COLO668 (cell line): ENCODE results near the gene FANCI.

ENCODE experiments used
- DNase-seq: peaks from one replicate; lab custom pipeline; 2025; ENCODE audit not compliant: unreplicated experiment; lab: John Stamatoyannopoulos, UW

FANCI gene

DNA sequence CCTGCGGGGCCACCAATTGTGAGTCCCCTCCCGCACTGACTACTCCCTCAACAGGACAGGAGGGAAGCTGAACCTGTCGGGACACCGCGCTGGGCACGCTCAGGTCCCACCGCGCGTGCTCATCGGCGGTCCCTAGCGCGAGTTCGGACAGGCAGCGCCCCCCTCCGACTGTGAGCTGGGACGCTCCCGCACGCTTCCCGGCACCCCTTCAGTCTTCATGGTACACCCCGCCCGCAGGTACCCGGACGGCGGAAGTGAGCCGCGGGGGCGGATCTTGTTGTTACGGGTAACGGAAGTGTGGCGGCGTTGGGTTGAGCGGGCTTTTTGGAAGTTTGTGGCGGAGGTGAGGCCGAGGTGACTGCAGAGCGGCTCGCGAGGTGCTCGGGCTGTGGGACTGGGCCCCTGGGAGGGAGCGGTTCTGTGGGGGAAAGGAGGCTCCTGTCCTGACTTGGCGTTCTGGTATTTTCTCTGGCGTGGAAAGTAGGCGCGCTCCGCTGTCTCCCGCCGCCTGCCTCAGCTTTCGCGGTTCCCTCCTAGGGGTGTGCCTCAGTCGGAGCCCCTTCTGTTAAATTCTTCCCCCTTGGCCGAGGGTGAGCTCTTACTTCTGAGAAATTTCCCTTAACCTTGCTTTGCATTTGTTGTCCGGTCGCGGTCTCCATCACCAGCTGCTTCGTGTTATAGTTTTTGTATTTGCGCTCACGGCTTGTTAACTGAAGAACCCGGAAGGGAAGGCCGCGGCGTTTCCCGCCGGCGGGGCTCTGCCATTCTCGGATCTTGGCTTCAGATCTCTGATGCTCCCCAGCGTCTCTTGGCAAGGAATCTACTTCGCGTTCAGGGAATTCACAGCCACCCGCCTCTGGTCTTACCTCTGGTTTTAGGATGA is at the start of gene FANCI:
Gene FANCI, plus strand, starts transcription at position 289 of the 883 bp plus-strand sequence. CDS start 3,669 bp downstream, outside the sequence.
- DNase-seq = peak; percentile 95

DNA sequence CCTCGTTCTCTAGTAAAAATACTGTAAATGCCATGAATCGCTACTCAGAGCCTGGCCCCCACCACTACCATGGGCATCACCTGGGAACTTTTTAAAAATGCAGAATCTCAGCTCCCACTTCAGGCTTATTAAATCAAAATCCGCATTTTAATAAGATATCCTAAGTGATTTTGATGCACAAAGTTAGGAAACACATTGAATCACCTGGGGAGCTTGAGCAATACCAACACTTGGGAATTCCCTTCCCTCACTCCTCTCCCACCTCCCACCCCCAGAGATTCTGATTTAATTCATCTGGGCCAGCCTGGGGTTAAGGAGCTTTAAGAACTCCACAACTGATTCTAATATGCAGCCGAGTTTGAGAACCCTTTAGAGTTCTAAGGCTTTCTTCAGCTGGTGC is 49.2 kb upstream of the FANCI start:
- no peak for DNase-seq

DNA sequence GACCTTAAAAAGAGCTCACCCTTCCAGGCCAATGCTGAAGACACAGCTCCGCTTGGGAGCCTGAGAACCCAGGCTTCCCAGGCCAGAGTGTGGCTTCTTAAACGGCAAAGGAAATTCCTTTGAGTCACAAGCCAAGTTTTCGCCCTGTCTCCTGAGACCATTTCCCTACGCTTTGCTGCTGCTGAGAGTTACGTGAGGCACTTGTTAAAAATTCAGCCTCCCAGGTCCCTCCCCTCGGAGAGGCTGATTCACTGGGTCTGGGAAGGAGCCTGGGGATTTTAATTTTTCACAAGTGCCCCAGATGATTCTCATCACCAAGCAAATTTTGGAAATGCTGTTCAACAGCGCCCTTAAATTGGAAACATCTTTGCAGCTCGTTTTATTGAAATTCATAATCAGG is 47.9 kb upstream of the FANCI start:
- DNase-seq = no peak

GRCh38 chr15:89196241-89196640 is 47.5 kb upstream of the FANCI start:
- no peak for DNase-seq

DNA sequence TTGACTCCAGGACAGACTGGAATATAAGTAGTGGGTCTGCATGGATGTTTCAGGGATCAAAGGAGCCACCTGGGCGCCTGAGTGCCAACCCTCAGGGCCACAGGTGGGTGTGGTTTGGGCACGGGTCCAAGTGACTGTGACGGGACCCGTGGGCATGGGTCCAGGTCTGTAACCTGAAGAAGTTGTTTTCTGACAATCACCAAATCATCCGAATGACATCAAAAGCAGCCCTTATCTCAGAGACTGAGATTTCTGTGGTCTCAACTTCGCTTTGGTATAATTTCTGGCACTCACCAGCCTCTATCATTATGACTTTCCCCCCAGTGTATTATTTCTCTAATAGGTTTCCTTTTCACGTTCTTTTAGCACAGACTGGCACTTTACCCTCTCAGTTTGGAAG is 46.8 kb upstream of the FANCI start:
- DNase-seq = peak; percentile 56

GRCh38 chr15:89197503-89197971 is 46.2 kb upstream of the FANCI start:
- no peak for DNase-seq

DNA sequence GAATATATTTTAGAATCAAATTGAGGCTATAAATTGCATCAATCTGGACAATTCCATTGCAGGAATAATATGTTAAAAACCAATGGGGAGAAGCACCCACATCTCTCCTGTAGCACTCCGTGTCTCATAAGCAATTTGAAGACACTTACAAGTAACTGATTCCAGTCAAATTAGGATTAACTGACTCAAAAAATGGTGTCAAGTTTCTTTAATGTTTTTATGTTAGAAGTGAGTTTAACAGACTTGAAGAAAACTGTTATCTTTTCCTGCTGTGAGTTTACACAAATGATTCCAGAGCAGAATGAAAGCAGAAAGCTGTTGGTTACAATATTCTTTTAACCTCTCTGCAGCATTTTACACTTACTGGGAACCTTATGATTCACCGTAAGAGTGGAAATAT is 45.6 kb upstream of the FANCI start:
- no peak for DNase-seq

GRCh38 chr15:89198934-89199333 is 44.8 kb upstream of the FANCI start:
- DNase-seq = no peak

DNA sequence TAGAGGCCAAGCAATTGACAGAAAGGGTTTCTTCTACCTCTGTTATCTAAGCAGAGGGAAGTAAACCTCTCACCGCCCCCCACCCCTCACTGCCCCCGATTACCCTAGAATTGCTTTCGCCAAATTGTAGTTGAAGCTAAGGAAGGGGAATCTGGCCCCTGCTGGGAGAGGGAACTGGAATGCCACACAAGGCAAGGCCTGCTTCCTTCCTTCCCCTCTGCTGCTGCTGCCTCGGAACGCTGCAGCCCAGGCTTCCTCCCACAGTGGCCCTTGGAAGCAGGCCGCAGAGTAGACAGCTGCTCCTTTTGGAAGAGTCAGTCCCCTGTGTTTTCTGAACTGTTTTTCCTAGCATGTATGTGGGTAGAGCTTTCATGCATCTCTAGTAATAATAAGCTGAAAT is 44.0 kb upstream of the FANCI start:
- no peak for DNase-seq

DNA sequence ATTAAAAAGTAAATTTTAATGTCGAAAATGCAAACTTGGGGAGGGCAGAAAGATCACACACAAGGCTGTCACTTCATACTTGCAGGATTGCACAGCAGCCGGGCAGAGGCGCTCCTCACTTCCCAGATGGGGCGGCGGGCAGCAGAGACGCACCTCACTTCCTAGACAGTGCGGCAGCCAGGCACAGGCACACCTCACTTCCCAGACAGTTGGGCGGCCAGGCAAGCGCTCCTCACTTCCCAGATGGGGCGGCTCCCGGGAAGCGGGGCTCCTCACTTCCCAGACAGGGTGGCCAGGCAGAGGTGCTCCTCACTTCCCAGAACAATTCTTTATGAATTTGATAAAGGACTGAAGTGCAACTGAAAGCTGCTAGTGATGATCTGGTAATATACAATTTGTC is 43.6 kb upstream of the FANCI start:
- no peak for DNase-seq

- no peak for DNase-seq
These were observed 42.2 kb upstream of the FANCI start for GRCh38 chr15:89201465-89202005.

DNA sequence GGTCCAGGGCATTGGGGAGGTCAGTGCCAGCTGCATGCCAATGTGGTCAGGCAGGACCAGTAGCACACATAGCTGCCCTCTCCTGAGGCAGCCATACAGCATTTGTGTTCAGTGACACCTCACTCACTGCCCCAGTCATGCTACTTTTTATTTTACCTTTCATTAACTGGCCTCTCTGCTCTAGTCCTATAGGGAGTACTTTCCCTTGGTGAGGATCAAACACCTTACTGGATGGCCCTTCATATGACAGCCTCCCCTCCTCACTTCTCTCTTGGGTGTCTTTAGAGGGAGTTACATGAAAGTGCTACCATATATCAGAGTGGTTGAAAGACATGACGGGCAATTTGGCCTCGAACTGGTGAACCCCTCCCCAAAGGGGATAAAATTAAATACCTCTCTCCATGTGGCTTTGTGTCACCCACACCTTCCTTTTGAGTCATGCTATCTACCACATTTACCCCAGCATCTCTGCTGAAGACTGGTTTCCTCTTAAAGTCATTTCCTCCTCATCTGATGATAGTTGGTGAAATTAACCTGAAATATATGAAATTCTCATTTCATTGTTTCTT is 40.0 kb upstream of the FANCI start:
- DNase-seq = no peak

GRCh38 chr15:89205991-89206585 is 37.7 kb upstream of the FANCI start:
- no peak for DNase-seq

DNA sequence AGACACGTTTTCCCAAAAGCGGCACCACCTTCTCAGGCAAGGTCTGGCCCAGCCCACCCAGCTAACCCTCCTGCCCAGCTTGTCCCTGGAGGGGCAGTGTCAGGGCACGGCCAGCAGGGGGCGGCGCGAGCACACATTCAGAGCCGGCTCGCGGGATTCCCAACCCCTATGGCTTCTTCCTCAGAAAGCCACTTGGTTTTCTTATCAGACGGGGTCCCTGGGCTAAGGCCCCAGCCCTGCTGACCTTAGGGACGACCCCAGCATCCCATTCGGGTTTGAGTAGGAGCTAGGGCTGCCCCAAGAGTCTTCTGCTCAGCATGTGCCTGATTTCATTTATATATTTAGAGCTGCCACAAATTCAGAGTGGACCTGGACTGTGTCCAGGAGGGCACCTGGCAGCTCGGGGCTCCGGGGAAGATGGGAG is 36.9 kb upstream of the FANCI start:
- peak; percentile 65 for DNase-seq

DNA sequence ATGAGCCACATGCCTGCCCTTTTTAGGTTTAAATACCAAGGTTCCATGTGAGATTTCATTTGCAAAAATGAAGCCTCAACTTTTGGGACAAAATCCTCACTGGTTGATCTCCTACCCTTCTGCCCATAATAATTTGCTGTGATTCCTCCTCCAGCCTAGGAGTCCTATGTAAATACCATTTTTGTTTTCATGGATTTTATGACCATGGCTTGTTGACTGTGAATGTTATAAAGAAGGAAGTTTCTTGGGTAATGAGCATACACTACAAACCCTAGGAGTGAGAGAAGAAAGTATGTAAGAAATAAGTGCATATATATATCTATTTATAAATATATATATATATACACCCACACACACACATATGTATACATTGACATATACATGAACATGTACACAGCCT is 35.5 kb upstream of the FANCI start:
- DNase-seq = no peak

DNA sequence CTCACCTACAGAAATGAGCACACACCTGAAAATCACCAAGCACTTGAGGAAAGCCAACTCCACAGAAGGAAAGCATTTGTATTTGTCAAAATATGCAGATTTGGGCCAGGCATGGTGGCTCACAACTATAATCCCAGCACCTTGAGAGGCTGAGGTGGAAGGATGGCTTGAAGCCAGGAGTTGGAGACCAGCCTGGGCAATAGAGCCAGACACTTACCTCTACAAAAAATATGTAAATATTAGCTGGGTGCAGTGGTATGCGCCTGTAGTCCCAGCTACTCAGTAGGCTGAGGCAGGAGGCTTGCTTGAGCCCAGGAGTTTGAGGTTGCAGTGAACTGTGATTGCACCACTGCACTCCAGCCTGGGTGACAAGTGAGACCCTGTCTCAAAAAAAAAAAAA is 34.7 kb upstream of the FANCI start:
- DNase-seq = no peak

DNA sequence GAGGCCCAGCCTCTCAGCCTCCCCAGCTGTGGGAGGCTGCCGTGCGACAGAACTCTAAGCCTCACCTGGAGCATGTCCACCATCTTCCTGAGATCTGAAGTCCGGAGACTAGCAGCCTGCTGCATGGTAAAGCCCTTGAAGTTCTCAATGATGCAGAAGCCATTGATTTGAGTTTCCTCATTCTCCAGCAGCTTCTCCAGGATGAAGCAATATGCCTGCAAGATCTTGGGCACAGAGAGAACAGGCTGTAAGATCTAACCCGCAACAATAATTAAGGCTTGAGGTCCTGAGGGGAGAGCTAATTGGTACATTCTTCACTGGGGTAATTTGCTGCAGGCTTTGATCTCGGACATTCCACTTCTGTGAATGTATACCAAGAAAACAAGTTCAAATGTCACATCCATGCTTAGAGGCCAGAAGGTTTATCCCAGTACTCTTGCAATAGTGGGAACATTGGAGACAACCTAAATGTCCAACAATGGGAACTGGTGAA is 32.1 kb upstream of the FANCI start:
- DNase-seq = no peak

- DNase-seq = no peak
These were observed 28.2 kb upstream of the FANCI start for GRCh38 chr15:89215627-89216026.

GRCh38 chr15:89217031-89217430 is 26.7 kb upstream of the FANCI start:
- no peak for DNase-seq

GRCh38 chr15:89217686-89218376 is 25.9 kb upstream of the FANCI start:
- no peak for DNase-seq

- DNase-seq = no peak
These were observed 25.2 kb upstream of the FANCI start for GRCh38 chr15:89218531-89218930.
